Endodermal cell (in vitro differentiated cells): ENCODE data around the gene MACROD1. TPM values are rescaled to one million over a fixed set of nuclear protein-coding genes. Genes with fewer than 3 reads are reported as not detected.

Experiments
- DNase-seq: peaks from one replicate; pipeline ENCODE4 v3.0.0-alpha.2; 2017
- H3K27ac ChIP-seq: 2 replicates; pipeline ENCODE4 v1.5.1; 2013; ENCODE audit warnings: mild to moderate bottlenecking, low read depth, low read length, moderate library complexity
- H3K27me3 ChIP-seq: 2 replicates; pipeline ENCODE4 v1.6.1; 2013; ENCODE audit warnings: mild to moderate bottlenecking, low read length, moderate library complexity; ENCODE audit not compliant: insufficient read depth, control insufficient read depth, poor library complexity, severe bottlenecking
- H3K36me3 ChIP-seq: 2 replicates; pipeline ENCODE4 v1.7.0; 2013; ENCODE audit warnings: mild to moderate bottlenecking, low read length, moderate library complexity; ENCODE audit not compliant: control insufficient read depth, insufficient read depth
- H3K4me1 ChIP-seq: one replicate; pipeline ENCODE4 v1.7.0; 2013; ENCODE audit warnings: low read length; ENCODE audit not compliant: control insufficient read depth, insufficient read depth
- H3K4me3 ChIP-seq: 2 replicates; pipeline ENCODE4 v1.5.1; 2013; ENCODE audit warnings: mild to moderate bottlenecking, low read length, moderate library complexity
- H3K9ac ChIP-seq: 2 replicates; pipeline ENCODE4 v1.6.1; 2013; ENCODE audit warnings: mild to moderate bottlenecking, low read length, moderate library complexity; ENCODE audit not compliant: poor library complexity, severe bottlenecking; ENCODE audit errors: extremely low read depth
- H3K9me3 ChIP-seq: 2 replicates; pipeline ENCODE4 v1.6.1; 2013; ENCODE audit warnings: mild to moderate bottlenecking, low read length, moderate library complexity; ENCODE audit not compliant: control insufficient read depth
- H3K27ac Mint-ChIP-seq: 2 replicates; pipeline ENCODE4 v1.8.0; 2020; ENCODE audit warnings: mixed read lengths
- H3K27me3 Mint-ChIP-seq: 2 replicates; pipeline ENCODE4 v1.8.0; 2021; ENCODE audit warnings: mild to moderate bottlenecking, mixed read lengths; ENCODE audit not compliant: insufficient read depth
- H3K36me3 Mint-ChIP-seq: 2 replicates; pipeline ENCODE4 v1.8.0; 2020; ENCODE audit warnings: low read depth, mixed read lengths
- H3K4me1 Mint-ChIP-seq: 2 replicates; pipeline ENCODE4 v1.8.0; 2020; ENCODE audit warnings: mixed read lengths
- H3K4me3 Mint-ChIP-seq: 2 replicates; pipeline ENCODE4 v1.8.0; 2020; ENCODE audit warnings: mild to moderate bottlenecking, moderate library complexity, mixed read lengths
- H3K9me3 Mint-ChIP-seq: 2 replicates; pipeline ENCODE4 v1.8.0; 2020; ENCODE audit warnings: mild to moderate bottlenecking, mixed read lengths
- CTCF ChIP-seq: fragments of 200-600 bp; sonication (generic); conservative IDR thresholded peaks from 2 replicates; pipeline ENCODE4 v1.5.0; 2021; ENCODE audit warnings: antibody characterized with exemption, mild to moderate bottlenecking
- WGBS, 2 experiments: methylation state at CpG; one replicate each; pipeline versions ENCODE4 v1.1.5 to v1.1.7; 2013; ENCODE audit warnings: missing lambda C conversion rate in 2 of 2, mixed read lengths in 1 of 2; ENCODE audit not compliant: insufficient coverage in 1 of 2, insufficient read length in 1 of 2; 5-methylcytosine and 5-hydroxymethylcytosine counted together
- long read RNA-seq, 4 experiments: library from polyadenylated mRNA in 2 of 4; library from RNA in 1 of 4; library from capped mRNA in 1 of 4; stranded (forward) in 3 of 4; unstranded in 1 of 4; transcript quantifications; one replicate each; pipeline ENCODE4 v2.0.0, GENCODE V29; 2020 to 2021; ENCODE audit warnings: inconsistent platforms in 1 of 4
- polyA plus RNA-seq, 2 experiments: library from polyadenylated mRNA; stranded (reverse); fragments of 50-300 nt; gene quantifications; one replicate each; pipeline ENCODE4 v1.2.3, GENCODE V29; 2013
- total RNA-seq, 2 donors: library from RNA; stranded (reverse); fragmentation: NEBNext Ultra II Directional in 1 of 2; extraction: Animal tissue kit (Norgen Biotek cat#: 25700) in 1 of 2; gene quantifications; 2 replicates in 1 of 2; 3 replicates in 1 of 2; pipeline ENCODE4 v1.2.1, GENCODE V29; 2021

MACROD1 gene
- total RNA-seq: 10 to 100 TPM; 23.0 to 41.9 TPM
- polyA plus RNA-seq (2013, experiment 1 of 2): 26.4 TPM
- 20.9 TPM for polyA plus RNA-seq (2013, experiment 2 of 2)
- long read RNA-seq, experiment 1, partial matches to known transcripts: 3 of 29 reads
- long read RNA-seq, experiment 1, other reads (novel, unspliced or antisense): 22 of 29 reads
- long read RNA-seq, experiment 2, transcript MACROD1-201 (11 exons, 1,205 nt): major isoform, 42 of 58 reads
- long read RNA-seq, experiment 2, partial matches to known transcripts: 3 of 58 reads
- long read RNA-seq, experiment 2, other reads (novel, unspliced or antisense): 13 of 58 reads
- long read RNA-seq, experiment 3, partial matches to known transcripts: 0 of 3 reads
- long read RNA-seq, experiment 3, other reads (novel, unspliced or antisense): 3 of 3 reads
- long read RNA-seq, experiment 4, partial matches to known transcripts: 1 of 4 reads
- long read RNA-seq, experiment 4, other reads (novel, unspliced or antisense): 2 of 4 reads

GRCh38 chr11:64165842-64166635 is at the start of gene MACROD1:
Gene MACROD1 (minus strand): TSS chr11:64166113. CDS start chr11:64165994, 119 bp downstream.
- Histone ChIP-seq H3K4me1 (peaks cover 4% of the 10 kb centered on the region), H3K36me3 (no peaks in the 10 kb centered on the region), H3K27ac (no peak within 1 kb of the TSS), H3K27me3 (no peaks in the 10 kb centered on the region), H3K9ac (peak within 1 kb of the TSS; percentile 50), H3K9me3 (no peaks in the 10 kb centered on the region), H3K4me3 (peak within 1 kb of the TSS; percentile 78)
- peaks cover 6% of the 10 kb centered on the region for H3K9me3 Mint-ChIP-seq
- H3K27ac Mint-ChIP-seq: peak within 1 kb of the TSS; percentile 74
- DNase-seq: peak; percentile 93
- H3K4me1 Mint-ChIP-seq: peaks cover 12% of the 10 kb centered on the region
- H3K27me3 Mint-ChIP-seq: peaks cover 15% of the 10 kb centered on the region
- H3K36me3 Mint-ChIP-seq: peaks cover 5% of the 10 kb centered on the region
- peak within 1 kb of the TSS; percentile 65 for H3K4me3 Mint-ChIP-seq
- TF ChIP-seq CTCF: no peak
- WGBS, 2 experiments: 1% methylated on average over 32 to 92 of the region's 92 CpGs

GRCh38 chr11:64211181-64211872 is 45.4 kb upstream of the MACROD1 start:
- no peaks in the 10 kb centered on the region for H3K9me3 ChIP-seq
- no peak overlapping the region for H3K27ac Mint-ChIP-seq
- DNase-seq: no peak
- no peak overlapping the region for H3K4me3 Mint-ChIP-seq
- H3K9ac ChIP-seq: no peak overlapping the region
- 93 to 98% methylated on average over 11 to 30 of the region's 30 CpGs for WGBS, 2 experiments
- H3K27me3 Mint-ChIP-seq: no peaks in the 10 kb centered on the region
- H3K36me3 Mint-ChIP-seq: peaks cover 27% of the 10 kb centered on the region
- H3K4me3 ChIP-seq: no peak overlapping the region
- H3K27ac ChIP-seq: no peak overlapping the region
- H3K27me3 ChIP-seq: no peaks in the 10 kb centered on the region
- no peaks in the 10 kb centered on the region for H3K4me1 Mint-ChIP-seq
- no peak for TF ChIP-seq CTCF
- no peaks in the 10 kb centered on the region for H3K9me3 Mint-ChIP-seq
- H3K36me3 ChIP-seq: peaks cover 20% of the 10 kb centered on the region
- H3K4me1 ChIP-seq: no peaks in the 10 kb centered on the region

- Histone ChIP-seq H3K9ac (no peak overlapping the region), H3K9me3 (no peaks in the 10 kb centered on the region), H3K27me3 (no peaks in the 10 kb centered on the region), H3K4me1 (no peaks in the 10 kb centered on the region), H3K27ac (no peak overlapping the region), H3K4me3 (no peak overlapping the region), H3K36me3 (peaks cover 28% of the 10 kb centered on the region)
- 95 to 97% methylated on average over 15 to 24 of the region's 24 CpGs for WGBS, 2 experiments
- no peak for TF ChIP-seq CTCF
- DNase-seq: no peak
- H3K4me1 Mint-ChIP-seq: no peaks in the 10 kb centered on the region
- H3K4me3 Mint-ChIP-seq: no peak overlapping the region
- no peaks in the 10 kb centered on the region for H3K9me3 Mint-ChIP-seq
- H3K27me3 Mint-ChIP-seq: no peaks in the 10 kb centered on the region
- peaks cover 32% of the 10 kb centered on the region for H3K36me3 Mint-ChIP-seq
- no peak overlapping the region for H3K27ac Mint-ChIP-seq
Measured at GRCh38 chr11:64210301-64211020, 44.5 kb upstream of the MACROD1 start.
